ENCODE results near the gene SLC22A12.

GRCh38 chr11:64542172-64543125, 48.6 kb upstream of the SLC22A12 start:
- TF ChIP-seq CTCF (IDR thresholded peaks at IDR 0.05): no peak
- TF ChIP-seq TFCP2L1 (CRISPR knock-in tag; IDR thresholded peaks at IDR 0.05): no peak
- no peak for TF ChIP-seq RCOR1 (IDR thresholded peaks at IDR 0.05; ENCODE audit: low read depth, low read length)
- no peak for TF ChIP-seq JUN (IDR thresholded peaks at IDR 0.05)
- no peak for TF ChIP-seq ZNF302 (CRISPR knock-in tag; IDR thresholded peaks at IDR 0.05)
- no peak for TF ChIP-seq ZFP36 (IDR thresholded peaks at IDR 0.05; ENCODE audit: borderline replicate concordance, partially characterized antibody)
- TF ChIP-seq EP300 (IDR thresholded peaks at IDR 0.05): no peak
- TF ChIP-seq POLR2A (IDR thresholded peaks at IDR 0.05; ENCODE audit: low read length): no peak
- no peak for TF ChIP-seq HDAC2 (IDR thresholded peaks at IDR 0.05)
- no peak for TF ChIP-seq CHD2 (IDR thresholded peaks at IDR 0.05; ENCODE audit: low read length, partially characterized antibody)
- no peak for TF ChIP-seq KDM1A (IDR thresholded peaks at IDR 0.05; ENCODE audit: low read depth)
- no peak for TF ChIP-seq TP53 (CRISPR knock-in tag; IDR thresholded peaks at IDR 0.05)
- TF ChIP-seq GATA3 (IDR thresholded peaks at IDR 0.05; ENCODE audit: borderline replicate concordance): no peak
- no peak for TF ChIP-seq RNF2 (IDR thresholded peaks at IDR 0.05; ENCODE audit: borderline replicate concordance, low read depth)
